Right ventricle myocardium inferior (tissue), 1 donor: Measurements from ENCODE around the gene EXOC6B. TPM values are rescaled to one million over a fixed set of nuclear protein-coding genes. Genes with fewer than 3 reads are reported as not detected.

Source experiments
- ATAC-seq: fragments of 200-7000 bp; cut with Tn5 transposase; one replicate; pipeline ENCODE4 v1.9.1; 2020; ENCODE audit warnings: mild to moderate bottlenecking, moderate library complexity
- DNase-seq: peaks from one replicate; pipeline ENCODE4 v3.0.0; 2021; ENCODE audit errors: missing footprints
- intact Hi-C: fragments of 100-400 bp; cut with DNase I; formaldehyde crosslinking; loops from one replicate; pipeline ENCODE4 v1.11.0; 2022
- total RNA-seq: library from RNA; stranded (reverse); fragmentation: NEBNext Ultra II Directional; extraction: Animal tissue kit (Norgen Biotek cat#: 25700); gene quantifications from one replicate; pipeline ENCODE4 v1.2.1, GENCODE V29; 2021
- donor health status: DM: no; HTN: yes; CAD: no; lungs with severe emphysema.

Gene EXOC6B
- total RNA-seq, 1 donor from 2014 or later = 117 TPM

GRCh38 chr2:72834596-72834995 is 8.8 kb upstream of the EXOC6B start:
- DNase-seq (no peak), ATAC-seq (no peak)
- intact Hi-C loops = no loop called here

GRCh38 chr2:72833084-72833714 is 7.4 kb upstream of the EXOC6B start:
- ATAC-seq = no peak
- no peak for DNase-seq
- intact Hi-C loops = no loop called here

GRCh38 chr2:72830273-72830672 is 4.4 kb upstream of the EXOC6B start:
- intact Hi-C loops = no loop called here
- ATAC-seq = no peak
- DNase-seq = no peak

- no peak for DNase-seq
- ATAC-seq = no peak
- intact Hi-C loops = loop anchor here (5.0 kb wide), 1 partner anchor 33 kb away; no protein-coding TSS in a partner anchor
Observed at GRCh38 chr2:72828840-72829507, 3.1 kb upstream of the EXOC6B start.

GRCh38 chr2:72827966-72828646 is 2.3 kb upstream of the EXOC6B start:
- intact Hi-C loops = loop anchor here (5.0 kb wide), 1 partner anchor 34 kb away; no protein-coding TSS in a partner anchor
- ATAC-seq (no peak), DNase-seq (no peak)

- ATAC-seq (no peak), DNase-seq (no peak)
- intact Hi-C loops = loop anchor here (5.0 kb wide), 1 partner anchor 35 kb away; no protein-coding TSS in a partner anchor
Observed at GRCh38 chr2:72827487-72827886, 1.7 kb upstream of the EXOC6B start.

- ATAC-seq = no peak
- intact Hi-C loops = loop anchor here (5.0 kb wide), 1 partner anchor 36 kb away; no protein-coding TSS in a partner anchor
Observed at GRCh38 chr2:72826156-72826477, 284 bp upstream of the EXOC6B start.

GRCh38 chr2:72824224-72824842 is 1.5 kb downstream of the EXOC6B start:
- ATAC-seq (no peak), DNase-seq (no peak)
- intact Hi-C loops = loop anchor here (2.0 to 5.0 kb wide), 2 partner anchors 42 to 54 kb away; no protein-coding TSS in a partner anchor

More at GRCh38 chr2:72826156-72826477, 284 bp upstream of the EXOC6B start:
- DNase-seq = no peak

GRCh38 chr2:72822794-72823193 is 3.0 kb downstream of the EXOC6B start:
- no peak for DNase-seq
- ATAC-seq = no peak
- intact Hi-C loops = loop anchor here (5.0 kb wide), 1 partner anchor 40 kb away; no protein-coding TSS in a partner anchor

GRCh38 chr2:72821983-72822382 is 3.9 kb downstream of the EXOC6B start:
- intact Hi-C loops = loop anchor here (5.0 kb wide), 1 partner anchor 40 kb away; no protein-coding TSS in a partner anchor
- ATAC-seq = no peak
- DNase-seq = no peak

GRCh38 chr2:72821118-72821517 is 4.7 kb downstream of the EXOC6B start:
- DNase-seq = no peak
- intact Hi-C loops = loop anchor here (5.0 kb wide), 1 partner anchor 39 kb away; no protein-coding TSS in a partner anchor
- ATAC-seq = no peak

GRCh38 chr2:72819501-72819900 is 6.3 kb downstream of the EXOC6B start:
- ATAC-seq (no peak), DNase-seq (no peak)
- intact Hi-C loops = no loop called here

- no peak for ATAC-seq
- no peak for DNase-seq
- intact Hi-C loops = no loop called here
Observed at GRCh38 chr2:72815655-72816278, 10.1 kb downstream of the EXOC6B start.

- ATAC-seq = peak; percentile 59
- intact Hi-C loops = no loop called here
- no peak for DNase-seq
Observed at GRCh38 chr2:72813841-72814240, 12.0 kb downstream of the EXOC6B start.

- intact Hi-C loops = no loop called here
- no peak for ATAC-seq
- no peak for DNase-seq
Observed at GRCh38 chr2:72810165-72810564, 15.7 kb downstream of the EXOC6B start.

GRCh38 chr2:72809095-72809494 is 16.7 kb downstream of the EXOC6B start:
- intact Hi-C loops = no loop called here
- ATAC-seq (no peak), DNase-seq (no peak)

GRCh38 chr2:72806280-72806945 is 19.4 kb downstream of the EXOC6B start:
- ATAC-seq = no peak
- intact Hi-C loops = no loop called here
- no peak for DNase-seq

- intact Hi-C loops = no loop called here
- no peak for DNase-seq
- ATAC-seq = peak; percentile 39
Observed at GRCh38 chr2:72803626-72804320, 22.1 kb downstream of the EXOC6B start.
